ENCODE data around the gene SCNM1.

GRCh38 chr1:151187205-151187604 is 21.3 kb downstream of the SCNM1 start:
- no peak for TF ChIP-seq POLR2A (IDR thresholded peaks at IDR 0.05; ENCODE audit: low read depth, low read length)
- no peak for TF ChIP-seq POLR2AphosphoS5 (IDR thresholded peaks at IDR 0.05; ENCODE audit: low read depth, low read length)
- no peak for TF ChIP-seq TAF1 (IDR thresholded peaks at IDR 0.05; ENCODE audit: low read depth, low read length)
- TF ChIP-seq SPI1 (IDR thresholded peaks at IDR 0.05; ENCODE audit: low read depth, low read length), result no peak
- no peak for TF ChIP-seq POU2F2 (IDR thresholded peaks at IDR 0.05; ENCODE audit: low read depth, low read length)
- no peak for TF ChIP-seq PAX5 (IDR thresholded peaks at IDR 0.05; ENCODE audit: insufficient read depth, low read length, severe bottlenecking)

All from GM12891 (cell line).